ENCODE results near the gene AKT1.

The AKT1 gene

GRCh38 chr14:104770851-104771272 is 24.7 kb downstream of the AKT1 start:
- peaks cover 36% of the 10 kb centered on the region for H3K36me3 ChIP-seq (replicated peaks)
- no peaks in the 10 kb centered on the region for H3K27me3 ChIP-seq (replicated peaks)
- DNase-seq: no peak
- TF ChIP-seq CTCF (IDR thresholded peaks at IDR 0.05; ENCODE audit: low read depth, low read length, missing control alignments): peak; percentile 80
- in situ Hi-C loops (cut with HindIII; ENCODE audit: low pct_ligation_motif_present, low sequenced_read_pairs): no loop called here
- no peak overlapping the region for H3K4me3 ChIP-seq (ENCODE audit: low read depth, low read length)
- no peak overlapping the region for H3K27ac ChIP-seq

GRCh38 chr14:104770072-104770579 is 25.4 kb downstream of the AKT1 start:
- in situ Hi-C loops (cut with HindIII; ENCODE audit: low pct_ligation_motif_present, low sequenced_read_pairs): no loop called here
- no peak overlapping the region for H3K27ac ChIP-seq
- no peak for DNase-seq
- no peak for TF ChIP-seq CTCF (IDR thresholded peaks at IDR 0.05; ENCODE audit: low read depth, low read length, missing control alignments)
- no peak overlapping the region for H3K4me3 ChIP-seq (ENCODE audit: low read depth, low read length)
- H3K27me3 ChIP-seq (replicated peaks): no peaks in the 10 kb centered on the region
- H3K36me3 ChIP-seq (replicated peaks): peaks cover 29% of the 10 kb centered on the region

GRCh38 chr14:104769324-104770071 is 26.1 kb downstream of the AKT1 start:
- Histone ChIP-seq H3K36me3 (replicated peaks) (peaks cover 27% of the 10 kb centered on the region), H3K27me3 (replicated peaks) (no peaks in the 10 kb centered on the region), H3K27ac (no peak overlapping the region), H3K4me3 (ENCODE audit: low read depth, low read length) (no peak overlapping the region)
- TF ChIP-seq CTCF (IDR thresholded peaks at IDR 0.05; ENCODE audit: low read depth, low read length, missing control alignments): no peak
- in situ Hi-C loops (cut with HindIII; ENCODE audit: low pct_ligation_motif_present, low sequenced_read_pairs): no loop called here
- DNase-seq: no peak

- in situ Hi-C loops (cut with HindIII; ENCODE audit: low pct_ligation_motif_present, low sequenced_read_pairs): no loop called here
- Histone ChIP-seq H3K27ac (no peak overlapping the region), H3K27me3 (replicated peaks) (no peaks in the 10 kb centered on the region)
Measured at GRCh38 chr14:104768437-104769323, 26.9 kb downstream of the AKT1 start.

GRCh38 chr14:104767634-104767918 is 28.0 kb downstream of the AKT1 start:
- DNase-seq: no peak
- H3K36me3 ChIP-seq (replicated peaks): peaks cover 18% of the 10 kb centered on the region

More at GRCh38 chr14:104768437-104769323, 26.9 kb downstream of the AKT1 start:
- H3K36me3 ChIP-seq (replicated peaks): peaks cover 27% of the 10 kb centered on the region
- DNase-seq: peak; percentile 69
- H3K4me3 ChIP-seq (ENCODE audit: low read depth, low read length): no peak overlapping the region
- TF ChIP-seq CTCF (IDR thresholded peaks at IDR 0.05; ENCODE audit: low read depth, low read length, missing control alignments): peak; percentile 91

More at GRCh38 chr14:104767634-104767918, 28.0 kb downstream of the AKT1 start:
- Histone ChIP-seq H3K4me3 (ENCODE audit: low read depth, low read length) (no peak overlapping the region), H3K27ac (no peak overlapping the region), H3K27me3 (replicated peaks) (no peaks in the 10 kb centered on the region)
- TF ChIP-seq CTCF (IDR thresholded peaks at IDR 0.05; ENCODE audit: low read depth, low read length, missing control alignments): no peak
- in situ Hi-C loops (cut with HindIII; ENCODE audit: low pct_ligation_motif_present, low sequenced_read_pairs): no loop called here

Data from brain microvascular endothelial cell (primary cell).